HCT116 (cell line): ENCODE data around the gene FLG.
"Not testable (repeated sequence)": the region's sequence is repeated elsewhere in the genome, so short reads cannot be mapped to it uniquely, and the experiment has no call there.

Experiments used
- CEBPB ChIP-seq: IDR thresholded peaks from 2 replicates; pipeline ENCODE4 v1.6.1; 2012; ENCODE audit warnings: low read depth
- POLR2A ChIP-seq: IDR thresholded peaks from 2 replicates; pipeline ENCODE4 v1.7.0; 2011; ENCODE audit warnings: borderline replicate concordance; ENCODE audit not compliant: insufficient read depth, insufficient read length; ENCODE audit errors: extremely low read depth
- SP1 ChIP-seq: IDR thresholded peaks from 2 replicates; pipeline ENCODE4 v1.6.1; 2012; ENCODE audit warnings: low read depth
- SRF ChIP-seq: IDR thresholded peaks from 2 replicates; pipeline ENCODE4 v1.6.1; 2012; ENCODE audit warnings: low read depth
- TF ChIP-seq, protein P1 (sequence below), 3 experiments: fragments of 200-600 bp in 1 of 3; sonication (generic) in 1 of 3; IDR thresholded peaks in 2 of 3; conservative IDR thresholded peaks in 1 of 3; 2 replicates each; pipeline ENCODE4 v1.5.1; 2012 to 2017; ENCODE audit warnings: low read depth in 2 of 3, low read length in 2 of 3, antibody characterized with exemption in 1 of 3, borderline replicate concordance in 1 of 3, control low read depth in 1 of 3, mild to moderate bottlenecking in 1 of 3, mixed read lengths in 1 of 3, mixed run types in 1 of 3, moderate library complexity in 1 of 3; ENCODE audit not compliant: insufficient read depth in 1 of 3
- TF ChIP-seq, protein P2 (sequence below): IDR thresholded peaks from 2 replicates; pipeline ENCODE4 v1.6.1; 2012

DNA sequence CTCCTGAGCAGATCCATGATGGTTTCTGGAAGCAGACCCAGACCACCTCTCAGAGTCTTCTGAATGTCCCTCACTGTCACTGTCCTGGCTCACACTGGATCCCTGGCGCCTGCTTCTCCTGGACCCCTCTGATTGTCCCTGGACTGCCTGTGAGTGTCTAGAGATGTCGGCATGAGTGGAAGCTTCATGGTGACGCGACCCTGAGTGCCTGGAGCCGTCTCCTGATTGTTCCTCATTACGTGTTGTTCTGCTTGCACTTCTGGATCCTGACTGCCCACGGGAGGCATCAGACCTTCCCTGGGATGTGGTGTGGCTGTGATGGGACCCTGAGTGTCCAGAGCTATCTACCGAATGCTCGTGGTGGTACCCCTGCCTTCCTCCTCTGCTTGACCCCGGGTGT lies 18.9 kb downstream of the FLG start:
- TF ChIP-seq, protein P1, sequence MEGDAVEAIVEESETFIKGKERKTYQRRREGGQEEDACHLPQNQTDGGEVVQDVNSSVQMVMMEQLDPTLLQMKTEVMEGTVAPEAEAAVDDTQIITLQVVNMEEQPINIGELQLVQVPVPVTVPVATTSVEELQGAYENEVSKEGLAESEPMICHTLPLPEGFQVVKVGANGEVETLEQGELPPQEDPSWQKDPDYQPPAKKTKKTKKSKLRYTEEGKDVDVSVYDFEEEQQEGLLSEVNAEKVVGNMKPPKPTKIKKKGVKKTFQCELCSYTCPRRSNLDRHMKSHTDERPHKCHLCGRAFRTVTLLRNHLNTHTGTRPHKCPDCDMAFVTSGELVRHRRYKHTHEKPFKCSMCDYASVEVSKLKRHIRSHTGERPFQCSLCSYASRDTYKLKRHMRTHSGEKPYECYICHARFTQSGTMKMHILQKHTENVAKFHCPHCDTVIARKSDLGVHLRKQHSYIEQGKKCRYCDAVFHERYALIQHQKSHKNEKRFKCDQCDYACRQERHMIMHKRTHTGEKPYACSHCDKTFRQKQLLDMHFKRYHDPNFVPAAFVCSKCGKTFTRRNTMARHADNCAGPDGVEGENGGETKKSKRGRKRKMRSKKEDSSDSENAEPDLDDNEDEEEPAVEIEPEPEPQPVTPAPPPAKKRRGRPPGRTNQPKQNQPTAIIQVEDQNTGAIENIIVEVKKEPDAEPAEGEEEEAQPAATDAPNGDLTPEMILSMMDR (IDR thresholded peaks at IDR 0.05 in 2 of 3, conservative IDR thresholded peaks at IDR 0.05 in 1 of 3; ENCODE audit: borderline replicate concordance in 1 of 3, insufficient read depth in 1 of 3, low read depth in 2 of 3, low read length in 2 of 3): not testable (repeated sequence)
- TF ChIP-seq SRF, CEBPB, POLR2A, SP1: not testable (repeated sequence)
- TF ChIP-seq, protein P2, sequence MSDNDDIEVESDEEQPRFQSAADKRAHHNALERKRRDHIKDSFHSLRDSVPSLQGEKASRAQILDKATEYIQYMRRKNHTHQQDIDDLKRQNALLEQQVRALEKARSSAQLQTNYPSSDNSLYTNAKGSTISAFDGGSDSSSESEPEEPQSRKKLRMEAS: not testable (repeated sequence)
